ENCODE results near the gene CADPS2.
"Not testable (repeated sequence)": the region's sequence is repeated elsewhere in the genome, so short reads cannot be mapped to it uniquely, and the experiment has no call there.

CADPS2 gene

DNA sequence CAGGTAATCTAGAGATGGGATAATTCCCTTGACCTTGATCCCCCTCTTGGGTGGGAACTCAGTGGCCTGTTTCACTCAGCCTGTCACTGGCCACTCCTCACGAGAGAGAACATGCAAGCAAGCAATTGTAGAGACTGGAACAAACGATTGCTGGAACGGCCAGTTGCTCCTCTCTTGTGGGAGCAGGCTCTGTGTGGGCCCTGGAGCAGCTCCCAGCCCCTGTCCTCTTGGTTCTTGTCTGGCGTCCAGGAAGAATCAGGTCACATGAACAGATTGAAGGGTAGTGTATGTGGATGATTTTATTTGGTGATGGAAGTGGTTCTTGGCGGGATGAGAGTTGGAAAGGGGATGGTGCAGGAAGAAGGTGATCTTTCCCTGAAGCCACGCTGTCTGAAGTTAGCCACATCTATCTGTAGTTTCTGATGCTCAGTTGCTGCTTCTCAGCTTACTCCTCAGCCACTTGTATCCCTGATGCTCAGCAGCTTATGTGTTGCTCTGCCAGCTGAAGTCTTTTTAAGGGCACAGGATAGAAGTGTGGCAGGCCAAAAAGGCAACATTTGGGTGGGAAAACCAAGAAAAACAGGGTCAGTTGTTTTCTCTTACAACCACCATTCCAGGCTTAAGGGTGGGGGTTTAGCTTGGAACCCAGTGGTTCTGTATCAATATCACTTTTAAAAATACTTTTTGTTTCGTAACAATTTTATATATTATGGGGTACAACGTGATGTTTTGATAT is 203.3 kb downstream of the CADPS2 start:
- DNase-seq (ENCODE audit: insufficient read length), result no peak
- TF ChIP-seq TAF1 (IDR thresholded peaks at IDR 0.05; ENCODE audit: borderline replicate concordance, low read depth, low read length) (no peak), POLR2A (IDR thresholded peaks at IDR 0.05; ENCODE audit: low read depth, low read length) (no peak), POLR2AphosphoS5 (IDR thresholded peaks at IDR 0.05; ENCODE audit: low read depth, low read length) (no peak)
- no peak for FAIRE-seq

DNA sequence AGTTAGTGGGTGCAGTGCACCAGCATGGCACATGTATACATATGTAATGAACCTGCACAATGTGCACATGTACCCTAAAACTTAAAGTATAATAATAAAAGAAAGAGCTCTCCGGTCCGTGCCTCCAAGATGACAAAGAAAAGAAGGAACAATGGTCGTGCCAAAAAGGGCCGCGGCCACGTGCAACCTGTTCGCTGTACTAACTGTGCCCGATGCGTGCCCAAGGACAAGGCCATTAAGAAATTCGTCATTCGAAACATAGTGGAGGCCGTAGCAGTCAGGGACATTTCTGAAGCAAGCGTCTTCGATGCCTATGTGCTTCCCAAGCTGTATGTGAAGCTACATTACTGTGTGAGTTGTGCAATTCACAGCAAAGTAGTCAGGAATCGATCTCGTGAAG is 205.1 kb downstream of the CADPS2 start:
- DNase-seq (ENCODE audit: insufficient read length); FAIRE-seq: not testable (repeated sequence)

DNA sequence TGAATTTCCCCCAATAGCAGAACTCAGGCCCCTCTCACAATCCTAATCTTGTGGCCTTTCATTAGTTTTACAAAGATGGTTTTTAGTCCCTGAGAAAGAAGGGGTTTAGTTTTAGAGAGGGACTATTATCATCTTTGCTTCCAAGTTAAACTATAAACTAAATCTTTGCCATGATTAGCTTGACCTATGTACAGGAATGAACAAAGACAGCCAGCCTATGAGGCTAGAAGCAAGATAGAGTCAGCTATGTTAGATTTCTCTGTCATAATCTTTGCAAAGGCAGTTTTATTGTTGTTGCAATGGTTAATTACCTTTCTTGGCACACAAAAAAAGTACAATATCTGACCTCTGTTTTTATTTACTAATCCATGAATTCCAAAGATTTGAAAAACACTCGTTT is 206.4 kb downstream of the CADPS2 start:
- FAIRE-seq (no peak), DNase-seq (ENCODE audit: insufficient read length) (no peak)
- no peak for TF ChIP-seq TAF1 (IDR thresholded peaks at IDR 0.05; ENCODE audit: borderline replicate concordance, low read depth, low read length)
- no peak for TF ChIP-seq POLR2A (IDR thresholded peaks at IDR 0.05; ENCODE audit: low read depth, low read length)
- TF ChIP-seq POLR2AphosphoS5 (IDR thresholded peaks at IDR 0.05; ENCODE audit: low read depth, low read length), result no peak

DNA sequence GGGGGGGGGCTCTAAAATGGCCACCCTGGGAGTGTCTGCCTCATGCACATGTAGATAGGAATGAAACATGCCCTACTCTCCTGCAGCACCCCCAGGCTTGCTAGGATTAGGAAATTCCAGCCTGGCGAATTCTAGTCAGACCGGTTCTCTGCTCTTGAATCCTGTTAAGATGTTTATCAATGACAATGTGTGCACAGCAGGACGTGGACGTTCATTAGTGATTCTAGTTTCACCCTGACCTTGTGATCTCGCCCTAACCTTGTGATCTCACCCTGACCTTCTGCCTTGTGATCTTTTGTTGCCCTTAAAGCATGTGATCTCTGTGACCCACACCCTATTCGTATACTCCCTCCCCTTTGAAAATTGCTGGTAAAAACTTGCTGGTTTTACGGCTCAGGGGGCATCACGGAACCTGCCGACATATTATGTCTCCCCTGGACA is 207.0 kb downstream of the CADPS2 start:
- not testable (repeated sequence) for DNase-seq (ENCODE audit: insufficient read length); FAIRE-seq

DNA sequence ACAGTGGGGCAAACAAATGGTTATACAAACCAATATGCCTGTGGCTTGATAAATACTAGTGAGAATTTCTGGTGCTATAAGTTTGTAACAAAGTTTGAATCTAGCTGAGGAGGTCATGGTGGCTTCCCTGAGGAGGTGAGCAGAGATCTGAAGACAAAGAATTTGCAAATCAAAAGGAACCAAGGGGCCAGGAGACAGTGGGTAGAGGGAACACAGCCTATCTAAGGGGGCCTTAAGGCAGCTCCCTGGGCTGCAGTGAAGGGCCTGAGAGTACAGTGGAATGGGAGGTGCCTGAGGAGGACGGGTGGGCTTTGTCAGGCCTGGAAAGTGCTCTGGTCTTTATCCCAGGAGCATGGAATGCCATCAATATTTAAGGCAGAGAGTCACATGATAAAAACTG is 209.1 kb downstream of the CADPS2 start:
- DNase-seq (ENCODE audit: insufficient read length), result no peak
- no peak for FAIRE-seq
- TF ChIP-seq POLR2AphosphoS5 (IDR thresholded peaks at IDR 0.05; ENCODE audit: low read depth, low read length) (no peak), TAF1 (IDR thresholded peaks at IDR 0.05; ENCODE audit: borderline replicate concordance, low read depth, low read length) (no peak)

DNA sequence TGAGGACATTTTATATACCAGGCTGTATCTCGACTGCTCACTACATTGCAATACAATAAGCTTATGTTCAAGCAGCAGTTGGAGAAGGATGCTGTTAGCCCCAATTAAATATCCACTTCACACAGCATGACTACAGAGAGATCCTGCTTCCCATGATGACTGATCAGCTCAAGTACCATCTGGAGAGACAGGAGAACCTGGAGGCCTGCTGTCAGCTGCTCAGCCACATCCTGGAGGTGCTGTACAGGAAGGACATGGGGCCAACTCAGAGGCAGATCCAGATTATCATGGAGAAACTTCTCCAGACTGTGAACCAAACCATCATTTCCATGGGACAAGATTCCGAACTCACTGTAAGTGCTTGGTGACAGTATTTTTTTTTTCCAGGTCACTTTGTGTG is 209.8 kb downstream of the CADPS2 start:
- TF ChIP-seq TAF1 (IDR thresholded peaks at IDR 0.05; ENCODE audit: borderline replicate concordance, low read depth, low read length), result no peak
- TF ChIP-seq POLR2AphosphoS5 (IDR thresholded peaks at IDR 0.05; ENCODE audit: low read depth, low read length), result no peak
- no peak for TF ChIP-seq POLR2A (IDR thresholded peaks at IDR 0.05; ENCODE audit: low read depth, low read length)
- no peak for FAIRE-seq
- no peak for DNase-seq (ENCODE audit: insufficient read length)

DNA sequence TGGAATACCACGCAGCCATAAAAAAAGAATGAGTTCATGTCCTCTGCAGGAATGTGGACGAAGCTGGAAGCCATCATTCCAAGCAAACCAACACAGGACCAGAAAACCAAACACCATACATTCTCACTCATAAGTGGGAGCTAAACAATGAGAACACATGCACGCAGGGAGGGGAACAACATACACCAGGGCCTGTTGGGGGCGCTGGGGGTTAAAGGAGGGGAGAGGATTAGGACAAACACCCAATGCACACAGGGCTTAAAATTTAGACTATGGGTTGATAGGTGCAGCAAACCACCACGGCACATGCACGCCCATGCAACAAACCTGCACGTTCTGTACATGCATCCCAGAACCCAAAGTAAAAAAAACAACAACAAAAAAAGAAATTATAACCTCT is 210.6 kb downstream of the CADPS2 start:
- FAIRE-seq (no peak), DNase-seq (ENCODE audit: insufficient read length) (no peak)
- TF ChIP-seq POLR2A (IDR thresholded peaks at IDR 0.05; ENCODE audit: low read depth, low read length) (no peak), TAF1 (IDR thresholded peaks at IDR 0.05; ENCODE audit: borderline replicate concordance, low read depth, low read length) (no peak), POLR2AphosphoS5 (IDR thresholded peaks at IDR 0.05; ENCODE audit: low read depth, low read length) (no peak)

DNA sequence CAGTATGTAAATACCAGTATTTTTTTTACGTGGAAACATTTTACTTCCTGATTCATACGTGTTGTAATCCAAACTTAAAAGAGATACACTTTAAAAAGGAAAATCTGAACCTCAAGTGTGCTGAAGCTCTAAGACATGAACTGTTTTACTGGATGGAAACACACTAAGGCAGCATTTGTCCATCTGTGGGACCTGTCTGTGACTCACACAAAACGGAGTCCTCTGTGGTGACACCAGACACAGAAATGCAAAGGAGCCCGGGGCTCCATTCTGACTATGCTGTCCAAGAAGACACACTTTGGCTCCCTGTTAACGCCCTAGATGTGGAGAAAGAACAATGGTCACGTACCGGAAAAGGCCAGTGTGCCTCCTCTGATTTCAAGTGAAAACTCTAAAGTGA is 211.2 kb downstream of the CADPS2 start:
- DNase-seq (ENCODE audit: insufficient read length) (no peak), FAIRE-seq (no peak)
- no peak for TF ChIP-seq POLR2A (IDR thresholded peaks at IDR 0.05; ENCODE audit: low read depth, low read length)
- no peak for TF ChIP-seq TAF1 (IDR thresholded peaks at IDR 0.05; ENCODE audit: borderline replicate concordance, low read depth, low read length)
- no peak for TF ChIP-seq POLR2AphosphoS5 (IDR thresholded peaks at IDR 0.05; ENCODE audit: low read depth, low read length)

DNA sequence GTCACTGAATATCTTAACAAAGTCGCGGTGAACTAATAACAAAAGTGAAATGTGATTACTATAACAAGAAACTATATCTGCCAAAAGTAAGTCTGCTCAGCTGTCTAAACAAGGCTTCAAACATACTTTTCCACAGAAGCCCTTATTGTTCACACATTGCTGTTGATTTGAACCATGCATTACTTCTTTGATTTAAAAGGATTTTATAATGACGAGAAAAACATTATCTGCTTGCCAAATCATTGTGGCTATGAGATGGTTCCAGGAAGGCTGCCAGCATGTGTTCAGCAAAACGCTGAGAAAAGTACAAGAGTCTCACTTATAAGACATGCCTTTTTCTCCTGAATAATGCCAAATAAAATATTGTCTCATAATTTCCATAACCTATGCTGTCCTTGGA is 211.8 kb downstream of the CADPS2 start:
- TF ChIP-seq TAF1 (IDR thresholded peaks at IDR 0.05; ENCODE audit: borderline replicate concordance, low read depth, low read length) (no peak), POLR2AphosphoS5 (IDR thresholded peaks at IDR 0.05; ENCODE audit: low read depth, low read length) (no peak), POLR2A (IDR thresholded peaks at IDR 0.05; ENCODE audit: low read depth, low read length) (no peak)
- FAIRE-seq (no peak), DNase-seq (ENCODE audit: insufficient read length) (no peak)

DNA sequence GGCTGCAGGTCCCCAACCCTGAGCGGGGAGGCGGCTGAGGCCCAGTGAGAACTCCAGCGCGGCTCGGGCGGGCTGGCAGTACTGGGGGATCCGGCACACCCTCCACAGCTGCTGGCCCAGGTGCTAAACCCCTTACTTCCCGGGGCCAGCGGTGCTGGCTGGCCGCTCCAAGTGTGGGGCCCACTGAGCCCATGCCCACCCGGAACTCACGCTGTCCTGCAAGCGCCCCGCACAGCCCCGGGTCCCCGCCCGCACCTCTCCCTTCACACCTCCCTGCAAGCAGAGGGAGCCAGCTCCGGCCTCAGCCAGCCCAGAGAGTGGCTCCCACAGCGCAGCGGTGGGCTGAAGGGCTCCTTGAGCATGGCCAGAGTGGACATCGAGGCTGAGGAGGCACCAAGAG is 212.3 kb downstream of the CADPS2 start:
- no peak for DNase-seq (ENCODE audit: insufficient read length)
- no peak for FAIRE-seq
- TF ChIP-seq TAF1 (IDR thresholded peaks at IDR 0.05; ENCODE audit: borderline replicate concordance, low read depth, low read length) (no peak), POLR2A (IDR thresholded peaks at IDR 0.05; ENCODE audit: low read depth, low read length) (no peak), POLR2AphosphoS5 (IDR thresholded peaks at IDR 0.05; ENCODE audit: low read depth, low read length) (no peak)

DNA sequence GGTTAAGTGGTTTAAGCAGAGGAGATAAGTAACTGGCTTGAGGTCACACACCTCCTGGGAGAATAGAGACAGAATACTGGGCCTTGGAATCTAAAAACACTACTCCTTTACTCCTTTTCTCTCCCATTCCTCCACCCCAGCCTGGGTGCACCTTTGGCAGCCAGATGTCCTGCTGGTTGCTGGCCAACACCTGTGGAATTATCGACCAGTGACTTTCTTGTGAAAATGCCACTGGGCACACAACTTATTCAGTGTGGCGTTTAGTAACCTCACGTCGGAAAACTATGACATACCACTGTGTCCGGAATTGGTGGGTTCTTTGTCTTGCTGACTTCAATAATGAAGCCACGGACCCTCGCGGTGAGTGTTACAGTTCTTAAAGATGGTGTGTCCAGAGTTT is 213.7 kb downstream of the CADPS2 start:
- no peak for TF ChIP-seq POLR2AphosphoS5 (IDR thresholded peaks at IDR 0.05; ENCODE audit: low read depth, low read length)
- no peak for TF ChIP-seq POLR2A (IDR thresholded peaks at IDR 0.05; ENCODE audit: low read depth, low read length)
- no peak for TF ChIP-seq TAF1 (IDR thresholded peaks at IDR 0.05; ENCODE audit: borderline replicate concordance, low read depth, low read length)

DNA sequence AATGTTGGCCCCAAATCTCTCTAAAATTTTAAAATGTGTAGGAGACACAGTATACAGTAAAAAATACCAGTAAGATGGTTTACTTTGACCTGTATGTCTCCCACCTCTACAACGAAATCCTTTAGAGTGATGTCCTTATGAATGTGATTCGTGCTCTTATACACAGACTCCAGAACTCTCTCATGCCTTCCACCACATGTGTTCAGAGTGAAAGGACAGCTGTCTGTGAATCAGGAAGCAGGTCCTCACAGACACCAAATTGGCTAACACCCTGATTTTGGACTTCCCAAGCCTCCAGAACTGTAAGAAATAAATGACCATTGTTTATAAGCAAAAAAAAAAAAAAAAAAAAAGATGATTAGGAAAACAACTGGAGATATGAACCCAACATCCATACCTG is 222.5 kb downstream of the CADPS2 start:
- no peak for TF ChIP-seq POLR2A (IDR thresholded peaks at IDR 0.05; ENCODE audit: low read depth, low read length)
- TF ChIP-seq POLR2AphosphoS5 (IDR thresholded peaks at IDR 0.05; ENCODE audit: low read depth, low read length), result no peak
- no peak for TF ChIP-seq TAF1 (IDR thresholded peaks at IDR 0.05; ENCODE audit: borderline replicate concordance, low read depth, low read length)
- FAIRE-seq (no peak), DNase-seq (ENCODE audit: insufficient read length) (no peak)

More for the DNA sequence above, 213.7 kb downstream of the CADPS2 start:
- no peak for FAIRE-seq
- DNase-seq (ENCODE audit: insufficient read length), result no peak

DNA sequence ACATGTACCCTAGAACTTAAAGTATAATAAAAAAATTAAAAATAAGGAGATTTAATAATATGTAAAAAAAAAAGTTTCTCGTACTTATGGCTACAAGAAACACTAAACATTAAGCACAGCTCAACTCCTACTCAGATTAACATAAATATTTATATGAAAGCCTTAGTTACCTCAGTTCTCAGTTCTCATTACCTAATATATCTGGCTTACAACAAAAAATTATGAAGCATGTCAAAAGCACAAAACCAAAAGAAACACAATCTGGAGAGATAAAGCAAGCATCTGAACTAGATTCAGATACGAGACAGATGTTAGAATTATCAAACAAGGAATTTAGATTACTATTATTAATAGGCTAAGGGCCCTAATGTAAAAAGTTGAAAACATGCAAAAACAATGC is 227.4 kb downstream of the CADPS2 start:
- TF ChIP-seq POLR2A (IDR thresholded peaks at IDR 0.05; ENCODE audit: low read depth, low read length) (no peak), POLR2AphosphoS5 (IDR thresholded peaks at IDR 0.05; ENCODE audit: low read depth, low read length) (no peak), TAF1 (IDR thresholded peaks at IDR 0.05; ENCODE audit: borderline replicate concordance, low read depth, low read length) (no peak)
- DNase-seq (ENCODE audit: insufficient read length), result no peak
- no peak for FAIRE-seq
